SK-N-SH (cell line): ENCODE data around the gene CUX1. TPM values are rescaled to one million over a fixed set of nuclear protein-coding genes. Genes with fewer than 3 reads are reported as not detected.

ENCODE experiments used
- CTCF ChIA-PET: fragments of 300-600, 350-600 bp; formaldehyde crosslinking; extraction: SDS; loops from one replicate; lab custom pipeline; 2021; lab: Yijun Ruan, JAX
- POLR2A ChIA-PET: fragments of 350-600 bp; sonication (Branson Sonifier 250); formaldehyde crosslinking; extraction: SDS; loops from one replicate; lab custom pipeline; 2020; ENCODE audit warnings: antibody characterized with exemption, inconsistent platforms; lab: Yijun Ruan, JAX
- DNase-seq: peaks from one replicate; pipeline ENCODE4 v3.0.0; 2012
- H2AFZ ChIP-seq: fragments of 200-600 bp; sonication (generic); 2 replicates; pipeline ENCODE4 v1.8.1; 2016; ENCODE audit warnings: antibody characterized with exemption, mild to moderate bottlenecking, low read depth
- H3F3A ChIP-seq: fragments of 200-600 bp; sonication (generic); replicated peaks from 2 replicates; pipeline ENCODE3; 2016; ENCODE audit warnings: antibody characterized with exemption, mild to moderate bottlenecking; ENCODE audit not compliant: insufficient read depth
- H3K27ac ChIP-seq, 2 experiments: fragments of 200-500 bp in 1 of 2; fragments of 200-600 bp in 1 of 2; sonication (Bioruptor generic) in 1 of 2; sonication (generic), shearing (Covaris generic) in 1 of 2; 2 replicates each; pipeline versions ENCODE4 v1.5.1 to v1.6.1; 2014 to 2016; ENCODE audit warnings: low read depth in 2 of 2, inconsistent platforms in 1 of 2, low read length in 1 of 2, mild to moderate bottlenecking in 1 of 2, mixed read lengths in 1 of 2
- H3K27me3 ChIP-seq: fragments of 200-600 bp; sonication (generic), shearing (Covaris generic); 2 replicates; pipeline ENCODE4 v1.6.1; 2016; ENCODE audit warnings: mixed run types; ENCODE audit not compliant: insufficient read depth
- H3K36me3 ChIP-seq, 2 experiments: fragments of 200-500 bp in 1 of 2; fragments of 200-600 bp in 1 of 2; sonication (Bioruptor generic) in 1 of 2; sonication (generic) in 1 of 2; replicated peaks in 1 of 2; 2 replicates each; pipeline versions ENCODE3 to v1.5.1; 2014 to 2016; ENCODE audit warnings: low read length in 1 of 2, mild to moderate bottlenecking in 1 of 2; ENCODE audit not compliant: insufficient read depth in 2 of 2, control insufficient read depth in 1 of 2
- H3K4me1 ChIP-seq, 2 experiments: fragments of 200-500 bp in 1 of 2; fragments of 200-600 bp in 1 of 2; sonication (Bioruptor generic) in 1 of 2; sonication (generic), shearing (Covaris generic) in 1 of 2; 2 replicates each; pipeline versions ENCODE4 v1.5.1 to v1.6.1; 2014 to 2016; ENCODE audit warnings: low read depth in 1 of 2, low read length in 1 of 2, mixed run types in 1 of 2; ENCODE audit not compliant: insufficient read depth in 2 of 2, control insufficient read depth in 1 of 2
- H3K4me2 ChIP-seq: fragments of 200-600 bp; sonication (generic), shearing (Covaris generic); 2 replicates; pipeline ENCODE4 v1.6.1; 2017; ENCODE audit warnings: mixed run types
- H3K4me3 ChIP-seq, 2 experiments: fragments of 200-500 bp in 1 of 2; fragments of 200-600 bp in 1 of 2; sonication (Bioruptor generic) in 1 of 2; sonication (generic), shearing (Covaris generic) in 1 of 2; 2 replicates each; pipeline versions ENCODE4 v1.5.1 to v1.8.1; 2014 to 2016; ENCODE audit warnings: low read depth in 2 of 2, inconsistent platforms in 1 of 2, low read length in 1 of 2, mild to moderate bottlenecking in 1 of 2, mixed read lengths in 1 of 2, moderate library complexity in 1 of 2
- H3K79me2 ChIP-seq: fragments of 200-600 bp; sonication (generic); 2 replicates; pipeline ENCODE4 v1.8.1; 2017; ENCODE audit warnings: mild to moderate bottlenecking; ENCODE audit not compliant: insufficient read depth
- H3K9ac ChIP-seq: fragments of 200-600 bp; sonication (generic); 2 replicates; pipeline ENCODE4 v1.6.1; 2017; ENCODE audit warnings: mixed run types
- H3K9me2 ChIP-seq: fragments of 200-600 bp; sonication (generic); 2 replicates; pipeline ENCODE4 v1.6.1; 2017; ENCODE audit warnings: mixed run types
- H3K9me3 ChIP-seq: fragments of 200-600 bp; sonication (generic); 2 replicates; pipeline ENCODE4 v1.6.1; 2017; ENCODE audit warnings: mixed run types, mild to moderate bottlenecking, moderate library complexity
- H4K20me1 ChIP-seq: fragments of 200-600 bp; sonication (generic); 2 replicates; pipeline ENCODE4 v1.6.1; 2017; ENCODE audit warnings: mild to moderate bottlenecking, mixed run types; ENCODE audit not compliant: insufficient read depth
- ELF1 ChIP-seq: IDR thresholded peaks from 2 replicates; pipeline ENCODE4 v1.4.0; 2012
- FOSL2 ChIP-seq: IDR thresholded peaks from 2 replicates; pipeline ENCODE4 v1.4.0; 2012; ENCODE audit warnings: low read depth, mild to moderate bottlenecking, moderate library complexity, borderline replicate concordance
- FOXM1 ChIP-seq: IDR thresholded peaks from 2 replicates; pipeline ENCODE4 v1.4.0; 2012; ENCODE audit warnings: low read depth, mild to moderate bottlenecking
- GABPA ChIP-seq: IDR thresholded peaks from 2 replicates; pipeline ENCODE4 v1.4.0; 2012; ENCODE audit warnings: low read depth, mild to moderate bottlenecking
- GATA2 ChIP-seq: sonication (generic); formaldehyde crosslinking; IDR thresholded peaks from 2 replicates; pipeline ENCODE4 v1.5.0; 2020; ENCODE audit warnings: mild to moderate bottlenecking, missing genetic modification reagents
- MEF2A ChIP-seq: IDR thresholded peaks from 2 replicates; pipeline ENCODE4 v1.4.0; 2012; ENCODE audit warnings: low read depth, borderline replicate concordance
- NFIC ChIP-seq: IDR thresholded peaks from 2 replicates; pipeline ENCODE4 v1.4.0; 2012; ENCODE audit warnings: borderline replicate concordance
- NRF1 ChIP-seq: IDR thresholded peaks from 2 replicates; pipeline ENCODE4 v1.6.1; 2012; ENCODE audit warnings: low read depth, mild to moderate bottlenecking, low read length
- PBX3 ChIP-seq: IDR thresholded peaks from 2 replicates; pipeline ENCODE4; 2012
- POLR2AphosphoS5 ChIP-seq: IDR thresholded peaks from 2 replicates; pipeline ENCODE4 v1.6.1; 2012; ENCODE audit warnings: low read depth, low read length
- RAD21 ChIP-seq: IDR thresholded peaks from 2 replicates; pipeline ENCODE4 v1.6.1; 2012; ENCODE audit warnings: mild to moderate bottlenecking, low read length
- RFX5 ChIP-seq: IDR thresholded peaks from 2 replicates; pipeline ENCODE4 v1.6.1; 2012; ENCODE audit warnings: mild to moderate bottlenecking, improper control_type of control experiment, low read length
- SIN3A ChIP-seq: IDR thresholded peaks from 2 replicates; pipeline ENCODE4 v1.6.1; 2012; ENCODE audit warnings: low read depth, mild to moderate bottlenecking, low read length, moderate library complexity, borderline replicate concordance
- SMC3 ChIP-seq: IDR thresholded peaks from 2 replicates; pipeline ENCODE4 v1.6.1; 2012; ENCODE audit warnings: low read depth, low read length, improper control_type of control experiment
- TAF1 ChIP-seq: IDR thresholded peaks from 2 replicates; pipeline ENCODE4 v1.6.1; 2012; ENCODE audit warnings: low read depth, mild to moderate bottlenecking, low read length, moderate library complexity, borderline replicate concordance
- TCF12 ChIP-seq: IDR thresholded peaks from 2 replicates; pipeline ENCODE4 v1.4.0; 2012
- USF1 ChIP-seq: IDR thresholded peaks from 2 replicates; pipeline ENCODE4 v1.4.0; 2012; ENCODE audit warnings: low read depth, borderline replicate concordance
- USF2 ChIP-seq: fragments of 150-350 bp; IDR thresholded peaks from 2 replicates; pipeline ENCODE4 v1.6.1; 2017; ENCODE audit warnings: antibody characterized with exemption, low read length, low read depth, borderline replicate concordance
- ZBTB33 ChIP-seq: IDR thresholded peaks from 2 replicates; pipeline ENCODE4 v1.4.0; 2012; ENCODE audit warnings: low read depth, borderline replicate concordance
- WGBS: methylation state at CpG from one replicate; pipeline ENCODE4 v1.1.6; 2017; ENCODE audit warnings: low lambda C conversion rate; 5-methylcytosine and 5-hydroxymethylcytosine counted together
- polyA plus RNA-seq, 3 experiments: library from polyadenylated mRNA; depleted of rRNA; stranded (reverse); fragments of >200 nt; gene quantifications; 2 replicates each; pipeline ENCODE4 v1.2.3, GENCODE V29; 2012

CUX1 gene
- polyA plus RNA-seq, 1 of the 3 experiments (the other 2 are of a cell fraction) = 68.6 TPM

GRCh38 chr7:101865031-101865430 is 47.6 kb downstream of the CUX1 start:
- peaks cover 10 to 11% of the 10 kb centered on the region in 2 experiments; a peak in 2 of 4 replicates for H3K4me1 ChIP-seq
- H3K9me3 ChIP-seq = no peaks in the 10 kb centered on the region
- no peak for DNase-seq
- no peaks in the 10 kb centered on the region for H3K9me2 ChIP-seq
- H3K36me3 ChIP-seq = no peaks in the 10 kb centered on the region
- POLR2A ChIA-PET = interaction anchor here (0.6 kb wide), 1 partner anchor 302 kb away, joined by 3 read pairs; no protein-coding TSS in a partner anchor
- H3K9ac ChIP-seq = no peak overlapping the region
- H2AFZ ChIP-seq = no peak overlapping the region
- no peak overlapping the region for H3K4me3 ChIP-seq
- TF ChIP-seq TCF12 (no peak), FOSL2 (no peak), POLR2AphosphoS5 (no peak), NFIC (no peak), GABPA (no peak), SMC3 (no peak), RAD21 (no peak), ELF1 (no peak), TAF1 (no peak), RFX5 (no peak), NRF1 (no peak)
- peaks cover 54% of the 10 kb centered on the region for H4K20me1 ChIP-seq
- peaks cover 100% of the 10 kb centered on the region for H3K79me2 ChIP-seq
- H3K27ac ChIP-seq = no peak overlapping the region
- no peak overlapping the region for H3K4me2 ChIP-seq
- CTCF ChIA-PET = interaction anchor here (0.8 to 1.2 kb wide), 5 partner anchors 9 to 372 kb away, joined by 3 to 4 read pairs (median 3); no protein-coding TSS in a partner anchor
- 96% methylated on average over 7 of the region's 7 CpGs for WGBS
- peaks cover 4% of the 10 kb centered on the region for H3F3A ChIP-seq
- no peaks in the 10 kb centered on the region for H3K27me3 ChIP-seq

GRCh38 chr7:101865455-101865854 is 48.0 kb downstream of the CUX1 start:
- peaks cover 7% of the 10 kb centered on the region for H3F3A ChIP-seq
- H3K27ac ChIP-seq = no peak overlapping the region
- 98% methylated on average over 13 of the region's 13 CpGs for WGBS
- peaks cover 59% of the 10 kb centered on the region for H4K20me1 ChIP-seq
- H3K27me3 ChIP-seq = no peaks in the 10 kb centered on the region
- no peaks in the 10 kb centered on the region for H3K9me3 ChIP-seq
- TF ChIP-seq GABPA (no peak), USF2 (no peak), MEF2A (no peak), USF1 (no peak), SIN3A (no peak), PBX3 (no peak), ZBTB33 (no peak), ELF1 (no peak), GATA2 (CRISPR knock-in tag) (no peak), SMC3 (no peak), FOXM1 (no peak), NRF1 (no peak), POLR2AphosphoS5 (no peak)
- H3K79me2 ChIP-seq = peaks cover 100% of the 10 kb centered on the region
- no peak for DNase-seq
- no peaks in the 10 kb centered on the region for H3K36me3 ChIP-seq
- no peak overlapping the region for H3K4me3 ChIP-seq
- no peak overlapping the region for H3K9ac ChIP-seq
- H2AFZ ChIP-seq = no peak overlapping the region
- no peak overlapping the region for H3K4me2 ChIP-seq
- peaks cover 10 to 11% of the 10 kb centered on the region in 2 experiments; a peak in 2 of 4 replicates for H3K4me1 ChIP-seq
- CTCF ChIA-PET = interaction anchor here (0.8 to 1.1 kb wide), 4 partner anchors 9 to 354 kb away, joined by 3 to 5 read pairs (median 4); no protein-coding TSS in a partner anchor
- H3K9me2 ChIP-seq = no peaks in the 10 kb centered on the region
- POLR2A ChIA-PET = interaction anchor here (0.6 kb wide), 1 partner anchor 302 kb away, joined by 3 read pairs; no protein-coding TSS in a partner anchor
